ENCODE measurements around the gene TBC1D24.

Gene TBC1D24

GRCh38 chr16:2517954-2518605 lies 43.2 kb downstream of the TBC1D24 start:
- DNase-seq (ENCODE audit: low spot score), result no peak

GRCh38 chr16:2518823-2519710 lies 44.1 kb downstream of the TBC1D24 start:
- no peak for DNase-seq (ENCODE audit: low spot score)

- DNase-seq (ENCODE audit: low spot score), result no peak
Observed at GRCh38 chr16:2519711-2520080, 44.8 kb downstream of the TBC1D24 start.

GRCh38 chr16:2520097-2520783 lies 45.3 kb downstream of the TBC1D24 start, which contains the start of gene AMDHD2:
Gene AMDHD2, plus strand, starts transcription at chr16:2520371. Its CDS starts 88 bp downstream, at chr16:2520459.
- DNase-seq (ENCODE audit: low spot score), result peak; percentile 93

GRCh38 chr16:2520784-2521531 lies 46.0 kb downstream of the TBC1D24 start:
- no peak for DNase-seq (ENCODE audit: low spot score)

- no peak for DNase-seq (ENCODE audit: low spot score)
Observed at GRCh38 chr16:2523801-2524231, 48.9 kb downstream of the TBC1D24 start.

- DNase-seq (ENCODE audit: low spot score), result peak; percentile 83
Observed at GRCh38 chr16:2524339-2524938, 49.5 kb downstream of the TBC1D24 start.

GRCh38 chr16:2526135-2526534 lies 51.2 kb downstream of the TBC1D24 start:
- no peak for DNase-seq (ENCODE audit: low spot score)

GRCh38 chr16:2527071-2527783 lies 52.3 kb downstream of the TBC1D24 start:
- no peak for DNase-seq (ENCODE audit: low spot score)

GRCh38 chr16:2527784-2528100 lies 52.8 kb downstream of the TBC1D24 start:
- DNase-seq (ENCODE audit: low spot score), result no peak

- no peak for DNase-seq (ENCODE audit: low spot score)
Observed at GRCh38 chr16:2528161-2529060, 53.5 kb downstream of the TBC1D24 start.

- DNase-seq (ENCODE audit: low spot score), result no peak
Observed at GRCh38 chr16:2529061-2529931, 54.4 kb downstream of the TBC1D24 start.

GRCh38 chr16:2529961-2530628 lies 55.2 kb downstream of the TBC1D24 start:
- DNase-seq (ENCODE audit: low spot score), result no peak

- no peak for DNase-seq (ENCODE audit: low spot score)
Observed at GRCh38 chr16:2530629-2531318, 55.8 kb downstream of the TBC1D24 start.

GRCh38 chr16:2531371-2531695 lies 56.4 kb downstream of the TBC1D24 start, which contains the start of gene CEMP1:
Gene CEMP1, minus strand, starts transcription at chr16:2531408. Its CDS starts 335 bp downstream, at chr16:2531073.
- no peak for DNase-seq (ENCODE audit: low spot score)

- DNase-seq (ENCODE audit: low spot score), result peak; percentile 96
Observed at GRCh38 chr16:2531696-2532493, 57.0 kb downstream of the TBC1D24 start.
